Measurements from ENCODE around the gene JAML. TPM values are rescaled to one million over a fixed set of nuclear protein-coding genes. Genes with fewer than 3 reads are reported as not detected.

Gene JAML
- total RNA-seq, 2 donors from 2014 or later = 2.3 to 8.5 TPM

GRCh38 chr11:118231461-118231860, 6.7 kb upstream of the JAML start:
- intact Hi-C loops (cut with DNase I) = no loop called here

GRCh38 chr11:118230088-118230487, 5.3 kb upstream of the JAML start:
- 93% methylated on average over 3 of the region's 3 CpGs for WGBS
- H3K27me3 ChIP-seq (replicated peaks; ENCODE audit: insufficient read depth) = no peaks in the 10 kb centered on the region
- intact Hi-C loops (cut with DNase I) = no loop called here
- H3K36me3 ChIP-seq = no peaks in the 10 kb centered on the region
- TF ChIP-seq POLR2A (IDR thresholded peaks at IDR 0.05) = no peak
- no peak for TF ChIP-seq CTCF (IDR thresholded peaks at IDR 0.05)
- no peak for TF ChIP-seq POLR2AphosphoS5 (IDR thresholded peaks at IDR 0.05)
- H3K27ac ChIP-seq = no peak overlapping the region
- H3K4me3 ChIP-seq = no peak overlapping the region
- no peaks in the 10 kb centered on the region for H3K9me3 ChIP-seq
- H3K4me1 ChIP-seq (replicated peaks) = no peaks in the 10 kb centered on the region
- no peak for DNase-seq (ENCODE audit: low spot score)

More at GRCh38 chr11:118231461-118231860, 6.7 kb upstream of the JAML start:
- no peak overlapping the region for H3K27ac ChIP-seq
- no peak overlapping the region for H3K4me3 ChIP-seq
- no peaks in the 10 kb centered on the region for H3K36me3 ChIP-seq
- H3K27me3 ChIP-seq (replicated peaks; ENCODE audit: insufficient read depth) = no peaks in the 10 kb centered on the region
- no peaks in the 10 kb centered on the region for H3K4me1 ChIP-seq (replicated peaks)
- no peak for DNase-seq (ENCODE audit: low spot score)
- no peaks in the 10 kb centered on the region for H3K9me3 ChIP-seq
- TF ChIP-seq CTCF (IDR thresholded peaks at IDR 0.05) (no peak), POLR2A (IDR thresholded peaks at IDR 0.05) (no peak), POLR2AphosphoS5 (IDR thresholded peaks at IDR 0.05) (no peak)

- H3K9me3 ChIP-seq = no peaks in the 10 kb centered on the region
- H3K4me1 ChIP-seq (replicated peaks) = no peaks in the 10 kb centered on the region
- WGBS = 82% methylated on average over 5 of the region's 5 CpGs
- no peak overlapping the region for H3K4me3 ChIP-seq
- TF ChIP-seq POLR2AphosphoS5 (IDR thresholded peaks at IDR 0.05) (no peak), CTCF (IDR thresholded peaks at IDR 0.05) (no peak), POLR2A (IDR thresholded peaks at IDR 0.05) (no peak)
- no peak for DNase-seq (ENCODE audit: low spot score)
- H3K36me3 ChIP-seq = no peaks in the 10 kb centered on the region
- H3K27ac ChIP-seq = peak overlapping the region in 1 of 2 donors; percentile 6
- H3K27me3 ChIP-seq (replicated peaks; ENCODE audit: insufficient read depth) = no peaks in the 10 kb centered on the region
- intact Hi-C loops (cut with DNase I) = no loop called here
Measured at GRCh38 chr11:118229274-118229847, 4.5 kb upstream of the JAML start.

- DNase-seq (ENCODE audit: low spot score) = no peak
- WGBS = 77% methylated on average over 8 of the region's 8 CpGs
- Histone ChIP-seq H3K9me3 (no peaks in the 10 kb centered on the region), H3K4me3 (no peak overlapping the region), H3K36me3 (no peaks in the 10 kb centered on the region), H3K27me3 (replicated peaks; ENCODE audit: insufficient read depth) (no peaks in the 10 kb centered on the region), H3K4me1 (replicated peaks) (no peaks in the 10 kb centered on the region), H3K27ac (no peak overlapping the region)
- intact Hi-C loops (cut with DNase I) = no loop called here
- TF ChIP-seq POLR2AphosphoS5 (IDR thresholded peaks at IDR 0.05) (no peak), POLR2A (IDR thresholded peaks at IDR 0.05) (no peak), CTCF (IDR thresholded peaks at IDR 0.05) (no peak)
Measured at GRCh38 chr11:118227865-118228785, 3.3 kb upstream of the JAML start.
